GM12878 (cell line): ENCODE results near the gene PPL. TPM values are rescaled to one million over a fixed set of nuclear protein-coding genes. Genes with fewer than 3 reads are reported as not detected.

ENCODE experiments used
- BCL3 ChIP-seq: IDR thresholded peaks from 2 replicates; pipeline ENCODE4 v1.6.1; 2011; ENCODE audit warnings: borderline replicate concordance, low read depth, mild to moderate bottlenecking, moderate library complexity, low read length; ENCODE audit not compliant: insufficient read depth, poor library complexity, severe bottlenecking
- CBFB ChIP-seq: IDR thresholded peaks from 2 replicates; pipeline ENCODE4 v1.6.1; 2016; ENCODE audit warnings: antibody characterized with exemption, low read depth
- CHD2 ChIP-seq: IDR thresholded peaks from 2 replicates; pipeline ENCODE4 v1.6.1; 2011; ENCODE audit warnings: low read depth, low read length, improper control_type of control experiment, borderline replicate concordance
- CREM ChIP-seq: IDR thresholded peaks from 2 replicates; pipeline ENCODE4 v1.6.1; 2014; ENCODE audit warnings: antibody characterized with exemption, low read depth
- RELB ChIP-seq: fragments of 450-650 bp; IDR thresholded peaks from 2 replicates; pipeline ENCODE4 v1.6.1; 2017; ENCODE audit warnings: low read depth, mild to moderate bottlenecking, moderate library complexity
- SP1 ChIP-seq: IDR thresholded peaks from one replicate; pipeline ENCODE4 v1.6.1; 2011; ENCODE audit warnings: low read depth, low read length
- YBX1 ChIP-seq: fragments of 450-650 bp; IDR thresholded peaks from 2 replicates; pipeline ENCODE4 v1.6.1; 2016; ENCODE audit warnings: antibody characterized with exemption
- ZBED1 ChIP-seq: IDR thresholded peaks from 2 replicates; pipeline ENCODE4 v1.6.1; 2016; ENCODE audit warnings: borderline replicate concordance
- ZZZ3 ChIP-seq: IDR thresholded peaks from 2 replicates; pipeline ENCODE4 v1.6.1; 2011; ENCODE audit warnings: low read depth; ENCODE audit not compliant: control insufficient read depth, insufficient read length
- polyA plus RNA-seq, 11 experiments: library from polyadenylated mRNA; depleted of rRNA in 4 of 11; unstranded in 6 of 11; stranded (reverse) in 5 of 11; fragments of >200 nt; fragmentation: Nextera tagmentation in 4 of 11; fragmentation: Illumina TruSeq in 1 of 11; extraction: Ambion mirVana in 4 of 11; extraction: Trizol in 1 of 11; gene quantifications; 1 replicate in 1 of 11; 2 replicates in 10 of 11; pipeline versions ENCODE4 v1.2.1 to v1.2.3, GENCODE V29; 2011 to 2016; ENCODE audit warnings: inconsistent platforms in 2 of 11, missing spikeins in 2 of 11, low read depth in 1 of 11
- total RNA-seq, 4 experiments: library from RNA; depleted of rRNA in 3 of 4; stranded (reverse); fragments of >200 nt in 3 of 4; fragmentation: Illumina TruSeq in 1 of 4; extraction: Trizol in 1 of 4; gene quantifications; 2 replicates each; pipeline versions ENCODE4 v1.2.1 to v1.2.3, GENCODE V29; 2013 to 2021
- TF ChIP-seq, protein P1 (sequence below): fragments of 150-350 bp; IDR thresholded peaks from 2 replicates; pipeline ENCODE4 v1.6.1; 2014; ENCODE audit warnings: mild to moderate bottlenecking, low read depth, low read length
- TF ChIP-seq, protein P2 (sequence below): fragments of 450-650 bp; formaldehyde crosslinking; IDR thresholded peaks from 2 replicates; pipeline ENCODE4 v1.4.0; 2022; ENCODE audit warnings: mild to moderate bottlenecking, moderate library complexity
- TF ChIP-seq, protein P3 (sequence below): fragments of 450-650 bp; IDR thresholded peaks from 2 replicates; pipeline ENCODE4 v1.6.1; 2017; ENCODE audit warnings: borderline replicate concordance
- TF ChIP-seq, protein P4 (sequence below): fragments of 150-350 bp; IDR thresholded peaks from 2 replicates; pipeline ENCODE4 v1.6.1; 2016; ENCODE audit warnings: low read depth, low read length

Gene PPL
- total and polyA plus RNA-seq, 10 of the 15 experiments (the other 5 are each of a cell fraction or from before 2014, with no cell fraction given): 0.03 to 0.47 (median 0.05) TPM; not detected in 2

DNA sequence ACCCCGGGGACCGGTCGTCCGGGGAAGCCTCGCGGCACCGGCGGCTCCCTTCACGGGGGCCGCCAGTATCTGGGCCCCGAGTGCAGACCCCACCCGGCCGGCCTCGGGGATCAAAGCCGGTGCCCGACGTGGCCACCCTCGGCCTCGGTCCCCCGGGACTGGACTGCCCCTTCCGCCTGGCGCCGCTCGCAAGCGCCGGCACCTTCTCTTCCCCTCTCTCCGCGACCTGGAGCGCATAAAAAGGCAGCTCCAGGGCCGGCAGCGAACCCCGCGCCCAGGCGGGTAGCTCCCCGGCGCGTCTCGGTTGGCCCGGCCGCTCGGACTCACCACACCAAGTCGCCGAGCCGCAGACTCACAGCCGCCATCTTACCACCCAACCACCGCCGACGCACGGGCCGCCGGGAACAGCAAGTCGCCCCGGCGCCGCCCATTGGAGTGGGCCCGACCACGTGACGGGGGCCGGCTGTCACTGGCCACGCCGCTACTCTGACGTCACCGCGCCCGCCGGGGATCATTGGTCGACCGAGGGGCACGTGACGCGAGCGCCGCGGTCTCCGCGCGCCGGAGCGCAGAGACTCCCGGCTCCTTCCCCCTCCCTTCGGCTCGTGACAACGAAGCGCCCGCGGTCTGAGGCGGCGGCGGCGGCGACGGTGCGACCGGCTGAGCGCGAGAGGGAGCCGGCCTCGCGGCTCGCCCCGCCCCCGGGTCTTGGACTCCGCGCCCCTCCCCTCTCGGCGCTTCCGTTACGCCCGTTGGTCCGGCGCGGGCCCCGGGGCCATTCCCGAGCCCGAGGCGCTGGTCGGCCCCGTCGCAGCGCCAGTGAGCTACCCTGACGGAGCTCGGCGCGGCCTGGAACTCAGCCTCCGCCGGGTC lies 89.8 kb downstream of the PPL start, which contains the start of the genes GLYR1 and UBN1 (continued):
- TF ChIP-seq, protein P1, sequence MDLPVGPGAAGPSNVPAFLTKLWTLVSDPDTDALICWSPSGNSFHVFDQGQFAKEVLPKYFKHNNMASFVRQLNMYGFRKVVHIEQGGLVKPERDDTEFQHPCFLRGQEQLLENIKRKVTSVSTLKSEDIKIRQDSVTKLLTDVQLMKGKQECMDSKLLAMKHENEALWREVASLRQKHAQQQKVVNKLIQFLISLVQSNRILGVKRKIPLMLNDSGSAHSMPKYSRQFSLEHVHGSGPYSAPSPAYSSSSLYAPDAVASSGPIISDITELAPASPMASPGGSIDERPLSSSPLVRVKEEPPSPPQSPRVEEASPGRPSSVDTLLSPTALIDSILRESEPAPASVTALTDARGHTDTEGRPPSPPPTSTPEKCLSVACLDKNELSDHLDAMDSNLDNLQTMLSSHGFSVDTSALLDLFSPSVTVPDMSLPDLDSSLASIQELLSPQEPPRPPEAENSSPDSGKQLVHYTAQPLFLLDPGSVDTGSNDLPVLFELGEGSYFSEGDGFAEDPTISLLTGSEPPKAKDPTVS: no peak
- TF ChIP-seq, protein P2, sequence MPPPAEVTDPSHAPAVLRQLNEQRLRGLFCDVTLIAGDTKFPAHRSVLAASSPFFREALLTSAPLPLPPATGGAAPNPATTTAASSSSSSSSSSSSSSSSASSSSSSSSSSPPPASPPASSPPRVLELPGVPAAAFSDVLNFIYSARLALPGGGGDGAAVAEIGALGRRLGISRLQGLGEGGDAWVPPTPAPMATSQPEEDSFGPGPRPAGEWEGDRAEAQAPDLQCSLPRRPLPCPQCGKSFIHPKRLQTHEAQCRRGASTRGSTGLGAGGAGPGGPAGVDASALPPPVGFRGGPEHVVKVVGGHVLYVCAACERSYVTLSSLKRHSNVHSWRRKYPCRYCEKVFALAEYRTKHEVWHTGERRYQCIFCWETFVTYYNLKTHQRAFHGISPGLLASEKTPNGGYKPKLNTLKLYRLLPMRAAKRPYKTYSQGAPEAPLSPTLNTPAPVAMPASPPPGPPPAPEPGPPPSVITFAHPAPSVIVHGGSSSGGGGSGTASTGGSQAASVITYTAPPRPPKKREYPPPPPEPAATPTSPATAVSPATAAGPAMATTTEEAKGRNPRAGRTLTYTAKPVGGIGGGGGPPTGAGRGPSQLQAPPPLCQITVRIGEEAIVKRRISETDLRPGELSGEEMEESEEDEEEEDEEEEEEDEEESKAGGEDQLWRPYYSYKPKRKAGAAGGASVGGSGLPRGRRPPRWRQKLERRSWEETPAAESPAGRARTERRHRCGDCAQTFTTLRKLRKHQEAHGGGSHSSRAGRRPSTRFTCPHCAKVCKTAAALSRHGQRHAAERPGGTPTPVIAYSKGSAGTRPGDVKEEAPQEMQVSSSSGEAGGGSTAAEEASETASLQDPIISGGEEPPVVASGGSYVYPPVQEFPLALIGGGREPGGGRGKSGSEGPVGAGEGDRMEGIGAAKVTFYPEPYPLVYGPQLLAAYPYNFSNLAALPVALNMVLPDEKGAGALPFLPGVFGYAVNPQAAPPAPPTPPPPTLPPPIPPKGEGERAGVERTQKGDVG (CRISPR knock-in tag): no peak
- no peak for TF ChIP-seq CBFB
- peak; percentile 85 for TF ChIP-seq CREM
- peak; percentile 80 for TF ChIP-seq SP1
- peak; percentile 85 for TF ChIP-seq RELB
- TF ChIP-seq, protein P3, sequence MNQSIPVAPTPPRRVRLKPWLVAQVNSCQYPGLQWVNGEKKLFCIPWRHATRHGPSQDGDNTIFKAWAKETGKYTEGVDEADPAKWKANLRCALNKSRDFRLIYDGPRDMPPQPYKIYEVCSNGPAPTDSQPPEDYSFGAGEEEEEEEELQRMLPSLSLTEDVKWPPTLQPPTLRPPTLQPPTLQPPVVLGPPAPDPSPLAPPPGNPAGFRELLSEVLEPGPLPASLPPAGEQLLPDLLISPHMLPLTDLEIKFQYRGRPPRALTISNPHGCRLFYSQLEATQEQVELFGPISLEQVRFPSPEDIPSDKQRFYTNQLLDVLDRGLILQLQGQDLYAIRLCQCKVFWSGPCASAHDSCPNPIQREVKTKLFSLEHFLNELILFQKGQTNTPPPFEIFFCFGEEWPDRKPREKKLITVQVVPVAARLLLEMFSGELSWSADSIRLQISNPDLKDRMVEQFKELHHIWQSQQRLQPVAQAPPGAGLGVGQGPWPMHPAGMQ: no peak
- TF ChIP-seq ZZZ3: no peak
- TF ChIP-seq, protein P4, sequence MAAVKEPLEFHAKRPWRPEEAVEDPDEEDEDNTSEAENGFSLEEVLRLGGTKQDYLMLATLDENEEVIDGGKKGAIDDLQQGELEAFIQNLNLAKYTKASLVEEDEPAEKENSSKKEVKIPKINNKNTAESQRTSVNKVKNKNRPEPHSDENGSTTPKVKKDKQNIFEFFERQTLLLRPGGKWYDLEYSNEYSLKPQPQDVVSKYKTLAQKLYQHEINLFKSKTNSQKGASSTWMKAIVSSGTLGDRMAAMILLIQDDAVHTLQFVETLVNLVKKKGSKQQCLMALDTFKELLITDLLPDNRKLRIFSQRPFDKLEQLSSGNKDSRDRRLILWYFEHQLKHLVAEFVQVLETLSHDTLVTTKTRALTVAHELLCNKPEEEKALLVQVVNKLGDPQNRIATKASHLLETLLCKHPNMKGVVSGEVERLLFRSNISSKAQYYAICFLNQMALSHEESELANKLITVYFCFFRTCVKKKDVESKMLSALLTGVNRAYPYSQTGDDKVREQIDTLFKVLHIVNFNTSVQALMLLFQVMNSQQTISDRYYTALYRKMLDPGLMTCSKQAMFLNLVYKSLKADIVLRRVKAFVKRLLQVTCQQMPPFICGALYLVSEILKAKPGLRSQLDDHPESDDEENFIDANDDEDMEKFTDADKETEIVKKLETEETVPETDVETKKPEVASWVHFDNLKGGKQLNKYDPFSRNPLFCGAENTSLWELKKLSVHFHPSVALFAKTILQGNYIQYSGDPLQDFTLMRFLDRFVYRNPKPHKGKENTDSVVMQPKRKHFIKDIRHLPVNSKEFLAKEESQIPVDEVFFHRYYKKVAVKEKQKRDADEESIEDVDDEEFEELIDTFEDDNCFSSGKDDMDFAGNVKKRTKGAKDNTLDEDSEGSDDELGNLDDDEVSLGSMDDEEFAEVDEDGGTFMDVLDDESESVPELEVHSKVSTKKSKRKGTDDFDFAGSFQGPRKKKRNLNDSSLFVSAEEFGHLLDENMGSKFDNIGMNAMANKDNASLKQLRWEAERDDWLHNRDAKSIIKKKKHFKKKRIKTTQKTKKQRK: no peak
- no peak for TF ChIP-seq ZBED1
- no peak for TF ChIP-seq BCL3
- no peak for TF ChIP-seq YBX1
- peak; percentile 79; the same call in 1 of the 2 replicates for TF ChIP-seq CHD2
